HepG2 (cell line): Measurements from ENCODE around the gene RYR2. TPM values are rescaled to one million over a fixed set of nuclear protein-coding genes. Genes with fewer than 3 reads are reported as not detected.

Experiments used
- ATAC-seq: fragments of 200-7000 bp; cut with Tn5 transposase; 3 replicates; pipeline ENCODE4 v1.9.1; 2020; ENCODE audit warnings: mild to moderate bottlenecking, moderate library complexity
- BruUV-seq: library from RNA; stranded (reverse); fragments of 400-500 nt; replicated peaks from 2 replicates; lab custom pipeline; 2021; lab: Mats Ljungman, UMichigan
- CTCF ChIA-PET: fragments of 300-600 bp; formaldehyde crosslinking; extraction: SDS; loops from one replicate; lab custom pipeline; 2021; ENCODE audit warnings: low total read pairs, inconsistent platforms, low intra/inter-chr PET ratio; lab: Yijun Ruan, JAX
- POLR2A ChIA-PET: fragments of 350-600 bp; sonication (Branson Sonifier 250); formaldehyde crosslinking; loops from one replicate; lab custom pipeline; 2020; ENCODE audit warnings: antibody characterized with exemption, inconsistent platforms; lab: Yijun Ruan, JAX
- DNase-seq: peaks from one replicate; pipeline ENCODE4 v3.0.0-alpha.2; 2015; ENCODE audit warnings: low spot score
- FAIRE-seq: peaks from 3 replicates; lab custom pipeline; 2011; peaks lifted over from hg19 to GRCh38; lab: Jason Lieb, UNC
- H2AFZ ChIP-seq: one replicate; pipeline ENCODE4 v1.6.1; 2011; ENCODE audit warnings: low read length, inconsistent platforms
- H3K27ac ChIP-seq: fragments of 300-600 bp; 3 replicates; pipeline ENCODE4 v1.8.0; 2011; ENCODE audit warnings: mixed run types, mild to moderate bottlenecking, mixed read lengths, low read length, inconsistent platforms; ENCODE audit not compliant: insufficient read depth; ENCODE audit errors: extremely low read length
- H3K27me3 ChIP-seq, 2 experiments: fragments of 200-600 bp in 1 of 2; 2 replicates in 1 of 2; 3 replicates in 1 of 2; pipeline versions ENCODE4 v1.6.0 to v1.8.0; 2011; ENCODE audit warnings: low read length in 2 of 2, mild to moderate bottlenecking in 2 of 2, moderate library complexity in 2 of 2, inconsistent platforms in 1 of 2; ENCODE audit not compliant: insufficient read depth in 2 of 2, control insufficient read depth in 1 of 2
- H3K36me3 ChIP-seq, 2 experiments: fragments of 200-600 bp in 1 of 2; replicated peaks in 1 of 2; 2 replicates in 1 of 2; 3 replicates in 1 of 2; pipeline versions ENCODE4 v1.5.1 to v1.8.0; 2011; ENCODE audit warnings: low read length in 2 of 2, inconsistent platforms in 1 of 2; ENCODE audit not compliant: insufficient read depth in 2 of 2, control insufficient read depth in 1 of 2
- H3K4me1 ChIP-seq: 2 replicates; pipeline ENCODE4 v1.5.1; 2012; ENCODE audit warnings: low read length, inconsistent platforms; ENCODE audit not compliant: insufficient read depth
- H3K4me2 ChIP-seq: 2 replicates; pipeline ENCODE4 v1.6.0; 2011; ENCODE audit warnings: low read depth, low read length, inconsistent platforms
- H3K4me3 ChIP-seq, 3 experiments: fragments of 200-600 bp in 1 of 3; sonication (generic), shearing (Covaris generic) in 1 of 3; replicated peaks in 1 of 3; 2 replicates each; pipeline ENCODE4 v1.5.1; 2011 to 2016; ENCODE audit warnings: low read length in 3 of 3, inconsistent platforms in 2 of 3, low read depth in 2 of 3, mild to moderate bottlenecking in 2 of 3, control low read depth in 1 of 3, mixed read lengths in 1 of 3; ENCODE audit not compliant: insufficient read depth in 1 of 3
- H3K79me2 ChIP-seq: one replicate; pipeline ENCODE4 v1.6.1; 2011; ENCODE audit warnings: low read length, inconsistent platforms; ENCODE audit not compliant: insufficient read depth
- H3K9ac ChIP-seq: 2 replicates; pipeline ENCODE4 v1.6.0; 2011; ENCODE audit warnings: mild to moderate bottlenecking, low read depth, low read length, inconsistent platforms; ENCODE audit not compliant: insufficient read depth
- H3K9me3 ChIP-seq: 2 replicates; pipeline ENCODE4 v1.5.1; 2012; ENCODE audit warnings: mild to moderate bottlenecking, low read length
- H4K20me1 ChIP-seq: 2 replicates; pipeline ENCODE4 v1.6.0; 2011; ENCODE audit warnings: inconsistent platforms, mild to moderate bottlenecking, low read length, moderate library complexity; ENCODE audit not compliant: insufficient read depth
- GZF1 ChIP-seq: sonication (generic); formaldehyde crosslinking; IDR thresholded peaks from 2 replicates; pipeline ENCODE4 v1.5.1; 2020; ENCODE audit warnings: mild to moderate bottlenecking, missing genetic modification reagents
- KIAA2018 ChIP-seq: sonication (generic); formaldehyde crosslinking; IDR thresholded peaks from 2 replicates; pipeline ENCODE4 v1.5.0; 2020; ENCODE audit warnings: mild to moderate bottlenecking, missing genetic modification reagents, borderline replicate concordance
- THYN1 ChIP-seq: sonication (generic); formaldehyde crosslinking; IDR thresholded peaks from 2 replicates; pipeline ENCODE4 v1.8.1; 2023; ENCODE audit warnings: low read depth, mild to moderate bottlenecking, moderate library complexity, missing genetic modification reagents, borderline replicate concordance
- ZNF264 ChIP-seq: sonication (generic); formaldehyde crosslinking; IDR thresholded peaks from 2 replicates; pipeline ENCODE4 v1.4.0; 2020; ENCODE audit warnings: missing genetic modification reagents
- WGBS: methylation state at CpG from one replicate; pipeline ENCODE4 v1.1.6; 2017; ENCODE audit warnings: low lambda C conversion rate; 5-methylcytosine and 5-hydroxymethylcytosine counted together
- in situ Hi-C: cut with HindIII; loops from 2 replicates; pipeline ENCODE4 v1.10.0; 2017; ENCODE audit warnings: low pct_unique_long_range_greater_than_20kb; ENCODE audit not compliant: extremely low pct_ligation_motif_present
- intact Hi-C: fragments of 100-400 bp; cut with micrococcal nuclease; formaldehyde crosslinking; loops from one replicate; pipeline ENCODE4 v1.10.0; 2022; ENCODE audit not compliant: unreplicated experiment
- polyA plus RNA-seq, 8 experiments: library from polyadenylated mRNA; depleted of rRNA in 3 of 8; stranded (reverse) in 7 of 8; unstranded in 1 of 8; fragments of >200 nt; fragmentation: Illumina TruSeq in 4 of 8; extraction: Trizol in 4 of 8; gene quantifications; 2 replicates each; pipeline versions ENCODE4 v1.2.1 to v1.2.3, GENCODE V29; 2011 to 2016; ENCODE audit warnings: low read depth in 4 of 8, missing spikeins in 1 of 8, mixed read lengths in 1 of 8; ENCODE audit not compliant: insufficient read depth in 1 of 8
- total RNA-seq, 5 experiments: library from RNA; depleted of rRNA; stranded (reverse); fragments of >200 nt; fragmentation: Illumina TruSeq; extraction: Trizol; gene quantifications; 2 replicates each; pipeline ENCODE4 v1.2.3, GENCODE V29; 2016; ENCODE audit warnings: low read depth in 1 of 5
- TF ChIP-seq, protein P1 (sequence below): sonication (generic); formaldehyde crosslinking; conservative IDR thresholded peaks from 2 replicates; pipeline ENCODE4 v1.8.0; 2022; ENCODE audit warnings: mild to moderate bottlenecking, moderate library complexity, missing genetic modification reagents

Gene RYR2
- total and polyA plus RNA-seq, 2 of the 13 experiments (the other 11 are each of a cell fraction or from before 2014, with no cell fraction given) = not detected

GRCh38 chr1:237306726-237307125 is 264.7 kb downstream of the RYR2 start:
- ChIA-PET CTCF (no interaction called here), POLR2A (no interaction called here)
- DNase-seq = no peak
- FAIRE-seq = no peak
- Histone ChIP-seq H3K4me2 (no peak overlapping the region), H3K27me3 (no peaks in the 10 kb centered on the region; a peak in 1 of 5 replicates), H3K9ac (no peak overlapping the region), H4K20me1 (no peaks in the 10 kb centered on the region), H3K4me3 (no peak overlapping the region), H3K4me1 (no peaks in the 10 kb centered on the region), H3K79me2 (no peaks in the 10 kb centered on the region), H3K9me3 (no peaks in the 10 kb centered on the region), H3K27ac (no peak overlapping the region), H3K36me3 (no peaks in the 10 kb centered on the region), H2AFZ (no peak overlapping the region)
- 18% methylated on average over 8 of the region's 8 CpGs for WGBS
- in situ Hi-C loops = no loop called here
- BruUV-seq = no TSS peak
- no peak for ATAC-seq
- TF ChIP-seq ZNF264 (CRISPR knock-in tag) = no peak
- no peak for TF ChIP-seq KIAA2018 (CRISPR knock-in tag)
- TF ChIP-seq THYN1 (CRISPR knock-in tag) = no peak
- TF ChIP-seq, protein P1, sequence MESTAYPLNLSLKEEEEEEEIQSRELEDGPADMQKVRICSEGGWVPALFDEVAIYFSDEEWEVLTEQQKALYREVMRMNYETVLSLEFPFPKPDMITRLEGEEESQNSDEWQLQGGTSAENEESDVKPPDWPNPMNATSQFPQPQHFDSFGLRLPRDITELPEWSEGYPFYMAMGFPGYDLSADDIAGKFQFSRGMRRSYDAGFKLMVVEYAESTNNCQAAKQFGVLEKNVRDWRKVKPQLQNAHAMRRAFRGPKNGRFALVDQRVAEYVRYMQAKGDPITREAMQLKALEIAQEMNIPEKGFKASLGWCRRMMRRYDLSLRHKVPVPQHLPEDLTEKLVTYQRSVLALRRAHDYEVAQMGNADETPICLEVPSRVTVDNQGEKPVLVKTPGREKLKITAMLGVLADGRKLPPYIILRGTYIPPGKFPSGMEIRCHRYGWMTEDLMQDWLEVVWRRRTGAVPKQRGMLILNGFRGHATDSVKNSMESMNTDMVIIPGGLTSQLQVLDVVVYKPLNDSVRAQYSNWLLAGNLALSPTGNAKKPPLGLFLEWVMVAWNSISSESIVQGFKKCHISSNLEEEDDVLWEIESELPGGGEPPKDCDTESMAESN (CRISPR knock-in tag) = no peak
- no peak for TF ChIP-seq GZF1 (CRISPR knock-in tag)
- intact Hi-C loops = no loop called here
